VCaP (cell line): ENCODE data around the gene PDHA1.

Experiments
- H3K27ac ChIP-seq: fragments of 450-650 bp; 2 replicates; pipeline ENCODE4 v1.5.1; 2017
- CTCF ChIP-seq: fragments of 450-650 bp; conservative IDR thresholded peaks from 2 replicates; pipeline ENCODE4 v1.5.1; 2017; ENCODE audit warnings: mild to moderate bottlenecking, moderate library complexity

The PDHA1 gene

DNA sequence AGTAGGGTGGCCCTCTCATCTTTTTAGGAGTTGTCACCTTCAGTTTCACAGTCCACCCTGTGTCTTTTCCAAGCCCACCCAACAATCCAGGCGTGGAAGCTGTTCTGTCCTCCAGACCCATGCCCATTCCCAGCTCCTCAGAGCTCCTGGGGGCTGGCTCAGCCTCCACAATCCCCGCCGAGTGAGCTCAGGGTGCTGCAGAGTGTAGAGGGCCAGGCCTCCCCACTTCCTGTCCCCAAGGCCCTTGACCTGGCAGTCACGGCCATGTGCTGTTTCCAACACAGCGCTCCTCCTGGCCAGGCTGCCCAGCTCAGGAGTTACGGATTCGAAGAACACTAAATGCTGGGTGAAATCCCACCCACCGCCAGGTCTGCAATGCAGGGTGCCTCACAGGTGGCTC, 31.8 kb downstream of the PDHA1 start:
- no peak for TF ChIP-seq CTCF
- H3K27ac ChIP-seq, result no peak overlapping the region

DNA sequence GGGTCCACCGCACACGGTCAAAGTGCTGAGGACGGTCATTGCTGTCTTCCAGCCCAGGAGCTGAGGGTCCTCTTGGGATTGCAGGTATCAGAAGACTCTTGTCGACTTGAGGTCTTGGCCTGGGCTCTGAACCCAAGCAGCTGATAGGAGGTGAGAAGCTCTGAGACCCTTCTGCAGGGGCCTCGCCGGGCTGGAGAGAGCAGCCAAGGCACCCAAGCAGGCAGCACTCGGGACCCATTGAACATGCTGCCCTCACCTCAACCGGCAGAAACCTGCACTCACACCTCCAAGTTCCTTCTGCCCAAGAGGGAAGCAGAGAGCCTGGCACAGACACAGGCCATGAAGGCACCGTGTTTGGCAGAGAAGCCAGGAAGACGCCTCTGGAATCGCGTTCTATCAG, 34.1 kb downstream of the PDHA1 start:
- H3K27ac ChIP-seq, result no peak overlapping the region
- TF ChIP-seq CTCF, result no peak

DNA sequence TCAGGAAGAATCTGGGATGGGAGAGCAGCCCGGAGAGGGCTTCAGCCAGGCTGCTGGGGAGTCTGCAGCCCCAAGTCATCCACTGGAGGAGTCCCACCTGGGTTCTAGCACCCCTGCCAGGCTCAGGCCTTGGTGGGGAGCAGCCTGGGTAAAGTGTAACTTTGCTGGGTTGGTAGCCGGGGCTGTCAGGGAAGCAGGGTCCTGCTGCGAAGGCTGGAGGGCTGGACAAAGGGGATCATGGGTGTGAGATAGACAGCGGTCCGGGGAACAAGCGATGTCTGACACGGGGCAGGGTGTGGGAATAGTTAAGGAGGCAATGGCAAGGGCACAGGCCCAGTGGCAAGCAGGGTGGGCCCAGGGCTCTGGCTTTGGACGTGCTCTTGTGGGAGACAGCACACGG, 37.6 kb downstream of the PDHA1 start:
- no peak overlapping the region for H3K27ac ChIP-seq
- TF ChIP-seq CTCF, result no peak

- peak; percentile 81 for TF ChIP-seq CTCF
- H3K27ac ChIP-seq, result no peak overlapping the region
Measured at GRCh38 chrX:19382555-19383145, 38.9 kb downstream of the PDHA1 start.

GRCh38 chrX:19386679-19387078, 43.0 kb downstream of the PDHA1 start:
- no peak for TF ChIP-seq CTCF
- H3K27ac ChIP-seq, result no peak overlapping the region

DNA sequence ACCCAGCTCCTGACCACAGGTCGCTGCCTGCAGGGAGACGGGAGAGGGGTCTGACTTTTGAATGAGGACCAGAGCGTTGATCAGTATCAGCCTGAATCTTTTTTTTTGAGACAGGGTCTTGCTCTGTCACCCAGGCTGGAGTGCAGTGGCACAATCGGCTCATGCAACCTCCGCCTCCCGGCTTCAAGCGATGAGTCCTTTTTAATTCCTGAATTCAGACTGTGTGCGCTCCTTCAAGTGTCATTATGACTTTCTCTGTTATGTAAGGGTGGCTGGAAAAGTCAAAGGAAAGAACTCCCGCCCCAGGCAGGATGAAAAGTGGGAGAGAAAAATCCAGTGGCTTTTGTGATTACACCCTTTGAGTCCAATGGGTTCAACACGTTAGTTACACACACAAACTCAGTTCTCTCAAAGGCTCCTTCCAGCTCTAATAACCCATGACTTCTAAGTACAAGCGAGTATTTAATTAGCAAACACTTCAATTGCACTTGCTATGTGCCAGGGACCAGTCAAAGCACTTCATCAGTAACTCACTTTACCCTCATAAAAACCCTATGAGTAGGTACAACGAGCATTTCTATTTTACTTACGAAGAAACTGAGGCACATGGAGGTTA, 44.4 kb downstream of the PDHA1 start:
- H3K27ac ChIP-seq, result no peak overlapping the region
- TF ChIP-seq CTCF, result no peak

- no peak for TF ChIP-seq CTCF
- H3K27ac ChIP-seq, result no peak overlapping the region
Measured at GRCh38 chrX:19388741-19389140, 45.0 kb downstream of the PDHA1 start.
